Hippocampal formation (tissue), 2 donors: ENCODE measurements around the gene TRIM61.
"Not testable (repeated sequence)": the region's sequence is repeated elsewhere in the genome, so short reads cannot be mapped to it uniquely, and the experiment has no call there.

ENCODE experiments used
- DNase-seq, 2 donors: peaks; one replicate each; lab custom pipeline; 2025; lab: John Stamatoyannopoulos, UW

Gene TRIM61

GRCh38 chr4:164956766-164957643 lies 20.5 kb downstream of the TRIM61 start:
- peak; percentile 78 to 79 for DNase-seq

GRCh38 chr4:164955107-164955805 lies 22.2 kb downstream of the TRIM61 start:
- no peak for DNase-seq

GRCh38 chr4:164952551-164952950 lies 24.9 kb downstream of the TRIM61 start:
- DNase-seq: no peak

GRCh38 chr4:164949448-164950143 lies 27.9 kb downstream of the TRIM61 start:
- no peak for DNase-seq

GRCh38 chr4:164948975-164949374 lies 28.5 kb downstream of the TRIM61 start:
- DNase-seq: no peak

GRCh38 chr4:164948006-164948405 lies 29.5 kb downstream of the TRIM61 start:
- DNase-seq: not testable (repeated sequence)

GRCh38 chr4:164946810-164947209 lies 30.6 kb downstream of the TRIM61 start:
- DNase-seq: no peak

GRCh38 chr4:164945146-164945545 lies 32.3 kb downstream of the TRIM61 start:
- DNase-seq: no peak

GRCh38 chr4:164943192-164943591 lies 34.3 kb downstream of the TRIM61 start:
- DNase-seq: no peak

- peak; percentile 48 to 54 for DNase-seq
These were observed 39.7 kb downstream of the TRIM61 start for GRCh38 chr4:164937576-164938270.

- DNase-seq: not testable (repeated sequence)
These were observed 41.4 kb downstream of the TRIM61 start for GRCh38 chr4:164935865-164936606.

- no peak for DNase-seq
These were observed 42.1 kb downstream of the TRIM61 start for GRCh38 chr4:164935363-164935762.

GRCh38 chr4:164933244-164933643 lies 44.2 kb downstream of the TRIM61 start:
- no peak for DNase-seq

GRCh38 chr4:164931551-164932324 lies 45.7 kb downstream of the TRIM61 start:
- DNase-seq: no peak

- DNase-seq: no peak
These were observed 46.8 kb downstream of the TRIM61 start for GRCh38 chr4:164930647-164931046.

- not testable (repeated sequence) for DNase-seq
These were observed 50.4 kb downstream of the TRIM61 start for GRCh38 chr4:164927101-164927500.

GRCh38 chr4:164926301-164926700 lies 51.2 kb downstream of the TRIM61 start:
- DNase-seq: no peak

- DNase-seq: no peak
These were observed 52.7 kb downstream of the TRIM61 start for GRCh38 chr4:164924670-164925238.

GRCh38 chr4:164918956-164919355 lies 58.5 kb downstream of the TRIM61 start:
- no peak for DNase-seq
